ENCODE measurements around the gene NET1. TPM values are rescaled to one million over a fixed set of nuclear protein-coding genes. Genes with fewer than 3 reads are reported as not detected.

The NET1 gene
- polyA plus RNA-seq, 1 of the 3 experiments (the other 2 are of a cell fraction) = 4.7 TPM

DNA sequence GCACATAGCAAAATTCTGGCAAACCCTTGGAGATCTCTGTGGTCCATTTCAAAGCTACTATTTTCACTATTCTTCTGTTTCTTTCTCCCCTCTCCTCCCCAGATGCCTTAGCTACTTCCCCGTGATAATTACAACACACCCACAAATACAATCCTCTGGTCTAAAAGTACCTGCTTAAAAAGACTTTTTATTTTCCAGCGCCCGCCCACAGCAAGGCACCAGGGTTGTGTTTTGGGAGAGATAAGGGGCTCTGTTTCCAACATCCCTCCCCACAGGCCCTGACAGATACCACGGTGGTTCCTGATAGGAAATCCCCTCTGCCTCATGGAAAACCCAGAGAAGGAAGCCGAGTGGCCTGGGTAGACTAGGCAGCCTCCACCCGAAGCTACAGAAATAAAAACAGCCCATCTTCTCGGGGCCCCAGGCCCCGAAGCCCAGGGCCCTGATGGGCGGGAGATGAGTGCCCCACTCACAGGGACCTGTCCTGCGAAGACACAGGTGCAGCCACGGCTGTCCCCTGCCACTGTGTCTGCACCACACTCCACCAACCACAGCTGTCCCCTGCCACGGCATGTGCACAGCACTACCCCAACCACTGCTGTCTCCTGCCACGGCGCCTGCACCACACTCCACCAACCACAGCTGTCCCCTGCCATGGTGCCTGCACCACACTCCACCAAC lies 67.3 kb downstream of the NET1 start:
- DNase-seq = no peak
- H3K9ac ChIP-seq = no peak overlapping the region
- ChIA-PET POLR2A (no interaction called here), CTCF (interaction anchor here (0.5 to 1.7 kb wide), 3 partner anchors 143 to 196 kb away, joined by 3 to 4 read pairs (median 4); no protein-coding TSS in a partner anchor)
- TF ChIP-seq EP300 (IDR thresholded peaks at IDR 0.05; ENCODE audit: borderline replicate concordance in 1 of 2, low read depth in 1 of 2, low read length in 1 of 2) = no peak
- no peak for TF ChIP-seq RFX5 (IDR thresholded peaks at IDR 0.05; ENCODE audit: low read length)
- TF ChIP-seq, protein P1, sequence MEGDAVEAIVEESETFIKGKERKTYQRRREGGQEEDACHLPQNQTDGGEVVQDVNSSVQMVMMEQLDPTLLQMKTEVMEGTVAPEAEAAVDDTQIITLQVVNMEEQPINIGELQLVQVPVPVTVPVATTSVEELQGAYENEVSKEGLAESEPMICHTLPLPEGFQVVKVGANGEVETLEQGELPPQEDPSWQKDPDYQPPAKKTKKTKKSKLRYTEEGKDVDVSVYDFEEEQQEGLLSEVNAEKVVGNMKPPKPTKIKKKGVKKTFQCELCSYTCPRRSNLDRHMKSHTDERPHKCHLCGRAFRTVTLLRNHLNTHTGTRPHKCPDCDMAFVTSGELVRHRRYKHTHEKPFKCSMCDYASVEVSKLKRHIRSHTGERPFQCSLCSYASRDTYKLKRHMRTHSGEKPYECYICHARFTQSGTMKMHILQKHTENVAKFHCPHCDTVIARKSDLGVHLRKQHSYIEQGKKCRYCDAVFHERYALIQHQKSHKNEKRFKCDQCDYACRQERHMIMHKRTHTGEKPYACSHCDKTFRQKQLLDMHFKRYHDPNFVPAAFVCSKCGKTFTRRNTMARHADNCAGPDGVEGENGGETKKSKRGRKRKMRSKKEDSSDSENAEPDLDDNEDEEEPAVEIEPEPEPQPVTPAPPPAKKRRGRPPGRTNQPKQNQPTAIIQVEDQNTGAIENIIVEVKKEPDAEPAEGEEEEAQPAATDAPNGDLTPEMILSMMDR (IDR thresholded peaks at IDR 0.05) = no peak
- TF ChIP-seq, protein P2, sequence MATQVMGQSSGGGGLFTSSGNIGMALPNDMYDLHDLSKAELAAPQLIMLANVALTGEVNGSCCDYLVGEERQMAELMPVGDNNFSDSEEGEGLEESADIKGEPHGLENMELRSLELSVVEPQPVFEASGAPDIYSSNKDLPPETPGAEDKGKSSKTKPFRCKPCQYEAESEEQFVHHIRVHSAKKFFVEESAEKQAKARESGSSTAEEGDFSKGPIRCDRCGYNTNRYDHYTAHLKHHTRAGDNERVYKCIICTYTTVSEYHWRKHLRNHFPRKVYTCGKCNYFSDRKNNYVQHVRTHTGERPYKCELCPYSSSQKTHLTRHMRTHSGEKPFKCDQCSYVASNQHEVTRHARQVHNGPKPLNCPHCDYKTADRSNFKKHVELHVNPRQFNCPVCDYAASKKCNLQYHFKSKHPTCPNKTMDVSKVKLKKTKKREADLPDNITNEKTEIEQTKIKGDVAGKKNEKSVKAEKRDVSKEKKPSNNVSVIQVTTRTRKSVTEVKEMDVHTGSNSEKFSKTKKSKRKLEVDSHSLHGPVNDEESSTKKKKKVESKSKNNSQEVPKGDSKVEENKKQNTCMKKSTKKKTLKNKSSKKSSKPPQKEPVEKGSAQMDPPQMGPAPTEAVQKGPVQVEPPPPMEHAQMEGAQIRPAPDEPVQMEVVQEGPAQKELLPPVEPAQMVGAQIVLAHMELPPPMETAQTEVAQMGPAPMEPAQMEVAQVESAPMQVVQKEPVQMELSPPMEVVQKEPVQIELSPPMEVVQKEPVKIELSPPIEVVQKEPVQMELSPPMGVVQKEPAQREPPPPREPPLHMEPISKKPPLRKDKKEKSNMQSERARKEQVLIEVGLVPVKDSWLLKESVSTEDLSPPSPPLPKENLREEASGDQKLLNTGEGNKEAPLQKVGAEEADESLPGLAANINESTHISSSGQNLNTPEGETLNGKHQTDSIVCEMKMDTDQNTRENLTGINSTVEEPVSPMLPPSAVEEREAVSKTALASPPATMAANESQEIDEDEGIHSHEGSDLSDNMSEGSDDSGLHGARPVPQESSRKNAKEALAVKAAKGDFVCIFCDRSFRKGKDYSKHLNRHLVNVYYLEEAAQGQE (IDR thresholded peaks at IDR 0.05; ENCODE audit: low read depth, low read length) = no peak
- TF ChIP-seq CHD2 (IDR thresholded peaks at IDR 0.05; ENCODE audit: low read length, partially characterized antibody) = no peak
- no peak for TF ChIP-seq YY1 (IDR thresholded peaks at IDR 0.05; ENCODE audit: low read depth)
- no peak for TF ChIP-seq GABPA (IDR thresholded peaks at IDR 0.05; ENCODE audit: low read depth)
- TF ChIP-seq TCF12 (IDR thresholded peaks at IDR 0.05) = no peak
- TF ChIP-seq RXRA (IDR thresholded peaks at IDR 0.05; ENCODE audit: borderline replicate concordance, low read depth) = no peak
- TF ChIP-seq, protein P3, sequence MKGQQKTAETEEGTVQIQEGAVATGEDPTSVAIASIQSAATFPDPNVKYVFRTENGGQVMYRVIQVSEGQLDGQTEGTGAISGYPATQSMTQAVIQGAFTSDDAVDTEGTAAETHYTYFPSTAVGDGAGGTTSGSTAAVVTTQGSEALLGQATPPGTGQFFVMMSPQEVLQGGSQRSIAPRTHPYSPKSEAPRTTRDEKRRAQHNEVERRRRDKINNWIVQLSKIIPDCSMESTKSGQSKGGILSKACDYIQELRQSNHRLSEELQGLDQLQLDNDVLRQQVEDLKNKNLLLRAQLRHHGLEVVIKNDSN (IDR thresholded peaks at IDR 0.05; ENCODE audit: borderline replicate concordance, low read depth) = no peak
- TF ChIP-seq, protein P4, sequence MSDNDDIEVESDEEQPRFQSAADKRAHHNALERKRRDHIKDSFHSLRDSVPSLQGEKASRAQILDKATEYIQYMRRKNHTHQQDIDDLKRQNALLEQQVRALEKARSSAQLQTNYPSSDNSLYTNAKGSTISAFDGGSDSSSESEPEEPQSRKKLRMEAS (IDR thresholded peaks at IDR 0.05; ENCODE audit: low read depth) = no peak
- TF ChIP-seq RAD21 (IDR thresholded peaks at IDR 0.05; ENCODE audit: low read length) = no peak
- TF ChIP-seq, protein P5, sequence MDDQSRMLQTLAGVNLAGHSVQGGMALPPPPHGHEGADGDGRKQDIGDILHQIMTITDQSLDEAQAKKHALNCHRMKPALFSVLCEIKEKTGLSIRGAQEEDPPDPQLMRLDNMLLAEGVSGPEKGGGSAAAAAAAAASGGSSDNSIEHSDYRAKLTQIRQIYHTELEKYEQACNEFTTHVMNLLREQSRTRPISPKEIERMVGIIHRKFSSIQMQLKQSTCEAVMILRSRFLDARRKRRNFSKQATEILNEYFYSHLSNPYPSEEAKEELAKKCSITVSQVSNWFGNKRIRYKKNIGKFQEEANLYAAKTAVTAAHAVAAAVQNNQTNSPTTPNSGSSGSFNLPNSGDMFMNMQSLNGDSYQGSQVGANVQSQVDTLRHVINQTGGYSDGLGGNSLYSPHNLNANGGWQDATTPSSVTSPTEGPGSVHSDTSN (IDR thresholded peaks at IDR 0.05) = no peak
- TF ChIP-seq SIN3A (IDR thresholded peaks at IDR 0.05; ENCODE audit: borderline replicate concordance, low read depth, low read length) = no peak
- TF ChIP-seq SMC3 (IDR thresholded peaks at IDR 0.05; ENCODE audit: low read depth, low read length) = no peak
- TF ChIP-seq, protein P6, sequence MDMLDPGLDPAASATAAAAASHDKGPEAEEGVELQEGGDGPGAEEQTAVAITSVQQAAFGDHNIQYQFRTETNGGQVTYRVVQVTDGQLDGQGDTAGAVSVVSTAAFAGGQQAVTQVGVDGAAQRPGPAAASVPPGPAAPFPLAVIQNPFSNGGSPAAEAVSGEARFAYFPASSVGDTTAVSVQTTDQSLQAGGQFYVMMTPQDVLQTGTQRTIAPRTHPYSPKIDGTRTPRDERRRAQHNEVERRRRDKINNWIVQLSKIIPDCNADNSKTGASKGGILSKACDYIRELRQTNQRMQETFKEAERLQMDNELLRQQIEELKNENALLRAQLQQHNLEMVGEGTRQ (IDR thresholded peaks at IDR 0.05; ENCODE audit: borderline replicate concordance, low read depth, low read length) = no peak
- TF ChIP-seq NRF1 (IDR thresholded peaks at IDR 0.05; ENCODE audit: low read depth, low read length) = no peak
- no peak for TF ChIP-seq EZH2phosphoT487 (IDR thresholded peaks at IDR 0.05; ENCODE audit: borderline replicate concordance, low read depth)
- no peak for TF ChIP-seq JUND (IDR thresholded peaks at IDR 0.05)
- no peak for TF ChIP-seq MEF2A (IDR thresholded peaks at IDR 0.05; ENCODE audit: borderline replicate concordance, low read depth)
- H3K4me3 ChIP-seq (ENCODE audit: low read depth in 2 of 2, low read length in 1 of 2) = no peak overlapping the region
- H3K9me3 ChIP-seq = no peaks in the 10 kb centered on the region
- no peaks in the 10 kb centered on the region for H3K9me2 ChIP-seq
- no peak overlapping the region for H2AFZ ChIP-seq (ENCODE audit: low read depth)
- WGBS (ENCODE audit: low lambda C conversion rate) = 87% methylated on average over 8 of the region's 14 CpGs
- no peaks in the 10 kb centered on the region for H3K79me2 ChIP-seq (ENCODE audit: insufficient read depth)
- no peaks in the 10 kb centered on the region for H4K20me1 ChIP-seq (ENCODE audit: insufficient read depth)
- no peaks in the 10 kb centered on the region for H3K27me3 ChIP-seq (ENCODE audit: insufficient read depth)
- no peaks in the 10 kb centered on the region for H3K36me3 ChIP-seq (replicated peaks in 1 of 2; ENCODE audit: control insufficient read depth in 1 of 2, insufficient read depth in 2 of 2, low read length in 1 of 2)
- H3F3A ChIP-seq (replicated peaks; ENCODE audit: insufficient read depth) = no peaks in the 10 kb centered on the region
- H3K4me2 ChIP-seq = no peak overlapping the region
- no peaks in the 10 kb centered on the region for H3K4me1 ChIP-seq (ENCODE audit: control insufficient read depth in 1 of 2, insufficient read depth in 2 of 2, low read depth in 1 of 2, low read length in 1 of 2)
- H3K27ac ChIP-seq (ENCODE audit: low read depth in 2 of 2, low read length in 1 of 2) = no peak overlapping the region
